ENCODE measurements around the gene SVEP1.

The SVEP1 gene

GRCh38 chr9:110336363-110336762, 243.2 kb downstream of the SVEP1 start:
- H3K9ac ChIP-seq (ENCODE audit: low read depth in 1 of 2, low read length in 2 of 2), result no peak overlapping the region
- no peak overlapping the region for H3K4me3 ChIP-seq (ENCODE audit: low read depth in 1 of 2, low read length in 2 of 2)
- no peaks in the 10 kb centered on the region for H3K27me3 ChIP-seq (ENCODE audit: control insufficient read depth in 1 of 2, insufficient read depth in 2 of 2, low read length in 2 of 2)
- H3K9me3 ChIP-seq (ENCODE audit: control insufficient read depth in 1 of 2, low read length in 2 of 2), result no peaks in the 10 kb centered on the region
- H3K36me3 ChIP-seq (ENCODE audit: control insufficient read depth in 1 of 2, insufficient read depth in 2 of 2, low read length in 2 of 2), result no peaks in the 10 kb centered on the region
- peaks cover 0 to 4% of the 10 kb centered on the region in 2 donors for H3K4me1 ChIP-seq (ENCODE audit: control insufficient read depth in 1 of 2, insufficient read depth in 2 of 2, low read length in 2 of 2)
- H3K27ac ChIP-seq (ENCODE audit: low read depth, low read length), result no peak overlapping the region

GRCh38 chr9:110334871-110335270, 244.7 kb downstream of the SVEP1 start:
- Histone ChIP-seq H3K4me3 (ENCODE audit: low read depth in 1 of 2, low read length in 2 of 2) (no peak overlapping the region), H3K9ac (ENCODE audit: low read depth in 1 of 2, low read length in 2 of 2) (no peak overlapping the region), H3K9me3 (ENCODE audit: control insufficient read depth in 1 of 2, low read length in 2 of 2) (no peaks in the 10 kb centered on the region), H3K27me3 (ENCODE audit: control insufficient read depth in 1 of 2, insufficient read depth in 2 of 2, low read length in 2 of 2) (no peaks in the 10 kb centered on the region), H3K36me3 (ENCODE audit: control insufficient read depth in 1 of 2, insufficient read depth in 2 of 2, low read length in 2 of 2) (no peaks in the 10 kb centered on the region), H3K27ac (ENCODE audit: low read depth, low read length) (no peak overlapping the region), H3K4me1 (ENCODE audit: control insufficient read depth in 1 of 2, insufficient read depth in 2 of 2, low read length in 2 of 2) (peaks cover 0 to 4% of the 10 kb centered on the region in 2 donors)

GRCh38 chr9:110334183-110334582, 245.4 kb downstream of the SVEP1 start:
- Histone ChIP-seq H3K27ac (ENCODE audit: low read depth, low read length) (no peak overlapping the region), H3K27me3 (ENCODE audit: control insufficient read depth in 1 of 2, insufficient read depth in 2 of 2, low read length in 2 of 2) (no peaks in the 10 kb centered on the region), H3K36me3 (ENCODE audit: control insufficient read depth in 1 of 2, insufficient read depth in 2 of 2, low read length in 2 of 2) (no peaks in the 10 kb centered on the region), H3K9me3 (ENCODE audit: control insufficient read depth in 1 of 2, low read length in 2 of 2) (no peaks in the 10 kb centered on the region), H3K4me3 (ENCODE audit: low read depth in 1 of 2, low read length in 2 of 2) (no peak overlapping the region), H3K9ac (ENCODE audit: low read depth in 1 of 2, low read length in 2 of 2) (no peak overlapping the region), H3K4me1 (ENCODE audit: control insufficient read depth in 1 of 2, insufficient read depth in 2 of 2, low read length in 2 of 2) (peaks cover 0 to 4% of the 10 kb centered on the region in 2 donors)

- no peaks in the 10 kb centered on the region for H3K27me3 ChIP-seq (ENCODE audit: control insufficient read depth in 1 of 2, insufficient read depth in 2 of 2, low read length in 2 of 2)
- H3K9me3 ChIP-seq (ENCODE audit: control insufficient read depth in 1 of 2, low read length in 2 of 2), result no peaks in the 10 kb centered on the region
- H3K4me1 ChIP-seq (ENCODE audit: control insufficient read depth in 1 of 2, insufficient read depth in 2 of 2, low read length in 2 of 2), result peaks cover 0 to 3% of the 10 kb centered on the region in 2 donors
- no peaks in the 10 kb centered on the region for H3K36me3 ChIP-seq (ENCODE audit: control insufficient read depth in 1 of 2, insufficient read depth in 2 of 2, low read length in 2 of 2)
- H3K27ac ChIP-seq (ENCODE audit: low read depth, low read length), result no peak overlapping the region
- H3K9ac ChIP-seq (ENCODE audit: low read depth in 1 of 2, low read length in 2 of 2), result no peak overlapping the region
- no peak overlapping the region for H3K4me3 ChIP-seq (ENCODE audit: low read depth in 1 of 2, low read length in 2 of 2)
These were observed 246.8 kb downstream of the SVEP1 start for GRCh38 chr9:110332766-110333165.

- Histone ChIP-seq H3K4me3 (ENCODE audit: low read depth in 1 of 2, low read length in 2 of 2) (no peak overlapping the region), H3K4me1 (ENCODE audit: control insufficient read depth in 1 of 2, insufficient read depth in 2 of 2, low read length in 2 of 2) (no peaks in the 10 kb centered on the region), H3K27me3 (ENCODE audit: control insufficient read depth in 1 of 2, insufficient read depth in 2 of 2, low read length in 2 of 2) (no peaks in the 10 kb centered on the region), H3K36me3 (ENCODE audit: control insufficient read depth in 1 of 2, insufficient read depth in 2 of 2, low read length in 2 of 2) (no peaks in the 10 kb centered on the region), H3K9ac (ENCODE audit: low read depth in 1 of 2, low read length in 2 of 2) (no peak overlapping the region), H3K27ac (ENCODE audit: low read depth, low read length) (no peak overlapping the region), H3K9me3 (ENCODE audit: control insufficient read depth in 1 of 2, low read length in 2 of 2) (no peaks in the 10 kb centered on the region)
These were observed 248.9 kb downstream of the SVEP1 start for GRCh38 chr9:110330484-110331105.

- no peak overlapping the region for H3K9ac ChIP-seq (ENCODE audit: low read depth in 1 of 2, low read length in 2 of 2)
- no peaks in the 10 kb centered on the region for H3K4me1 ChIP-seq (ENCODE audit: control insufficient read depth in 1 of 2, insufficient read depth in 2 of 2, low read length in 2 of 2)
- no peak overlapping the region for H3K4me3 ChIP-seq (ENCODE audit: low read depth in 1 of 2, low read length in 2 of 2)
These were observed 249.8 kb downstream of the SVEP1 start for GRCh38 chr9:110329639-110330230.

GRCh38 chr9:110328763-110329162, 250.8 kb downstream of the SVEP1 start:
- Histone ChIP-seq H3K27me3 (ENCODE audit: control insufficient read depth in 1 of 2, insufficient read depth in 2 of 2, low read length in 2 of 2) (no peaks in the 10 kb centered on the region), H3K9me3 (ENCODE audit: control insufficient read depth in 1 of 2, low read length in 2 of 2) (no peaks in the 10 kb centered on the region), H3K36me3 (ENCODE audit: control insufficient read depth in 1 of 2, insufficient read depth in 2 of 2, low read length in 2 of 2) (no peaks in the 10 kb centered on the region)

More at GRCh38 chr9:110329639-110330230, 249.8 kb downstream of the SVEP1 start:
- H3K9me3 ChIP-seq (ENCODE audit: control insufficient read depth in 1 of 2, low read length in 2 of 2), result no peaks in the 10 kb centered on the region
- H3K27ac ChIP-seq (ENCODE audit: low read depth, low read length), result no peak overlapping the region
- H3K27me3 ChIP-seq (ENCODE audit: control insufficient read depth in 1 of 2, insufficient read depth in 2 of 2, low read length in 2 of 2), result no peaks in the 10 kb centered on the region
- no peaks in the 10 kb centered on the region for H3K36me3 ChIP-seq (ENCODE audit: control insufficient read depth in 1 of 2, insufficient read depth in 2 of 2, low read length in 2 of 2)

GRCh38 chr9:110327716-110328115, 251.8 kb downstream of the SVEP1 start:
- H3K27ac ChIP-seq (ENCODE audit: low read depth, low read length), result no peak overlapping the region
- H3K36me3 ChIP-seq (ENCODE audit: control insufficient read depth in 1 of 2, insufficient read depth in 2 of 2, low read length in 2 of 2), result no peaks in the 10 kb centered on the region
- H3K9me3 ChIP-seq (ENCODE audit: control insufficient read depth in 1 of 2, low read length in 2 of 2), result no peaks in the 10 kb centered on the region
- H3K4me1 ChIP-seq (ENCODE audit: control insufficient read depth in 1 of 2, insufficient read depth in 2 of 2, low read length in 2 of 2), result no peaks in the 10 kb centered on the region
- H3K4me3 ChIP-seq (ENCODE audit: low read depth in 1 of 2, low read length in 2 of 2), result no peak overlapping the region
- H3K9ac ChIP-seq (ENCODE audit: low read depth in 1 of 2, low read length in 2 of 2), result no peak overlapping the region
- no peaks in the 10 kb centered on the region for H3K27me3 ChIP-seq (ENCODE audit: control insufficient read depth in 1 of 2, insufficient read depth in 2 of 2, low read length in 2 of 2)

More at GRCh38 chr9:110328763-110329162, 250.8 kb downstream of the SVEP1 start:
- Histone ChIP-seq H3K4me1 (ENCODE audit: control insufficient read depth in 1 of 2, insufficient read depth in 2 of 2, low read length in 2 of 2) (no peaks in the 10 kb centered on the region), H3K9ac (ENCODE audit: low read depth in 1 of 2, low read length in 2 of 2) (no peak overlapping the region), H3K27ac (ENCODE audit: low read depth, low read length) (no peak overlapping the region), H3K4me3 (ENCODE audit: low read depth in 1 of 2, low read length in 2 of 2) (no peak overlapping the region)

- H3K27me3 ChIP-seq (ENCODE audit: control insufficient read depth in 1 of 2, insufficient read depth in 2 of 2, low read length in 2 of 2), result no peaks in the 10 kb centered on the region
- no peaks in the 10 kb centered on the region for H3K4me1 ChIP-seq (ENCODE audit: control insufficient read depth in 1 of 2, insufficient read depth in 2 of 2, low read length in 2 of 2)
- H3K36me3 ChIP-seq (ENCODE audit: control insufficient read depth in 1 of 2, insufficient read depth in 2 of 2, low read length in 2 of 2), result no peaks in the 10 kb centered on the region
- no peak overlapping the region for H3K27ac ChIP-seq (ENCODE audit: low read depth, low read length)
- no peak overlapping the region for H3K4me3 ChIP-seq (ENCODE audit: low read depth in 1 of 2, low read length in 2 of 2)
- no peaks in the 10 kb centered on the region for H3K9me3 ChIP-seq (ENCODE audit: control insufficient read depth in 1 of 2, low read length in 2 of 2)
- H3K9ac ChIP-seq (ENCODE audit: low read depth in 1 of 2, low read length in 2 of 2), result no peak overlapping the region
These were observed 255.7 kb downstream of the SVEP1 start for GRCh38 chr9:110323818-110324217.

- Histone ChIP-seq H3K9me3 (ENCODE audit: control insufficient read depth in 1 of 2, low read length in 2 of 2) (no peaks in the 10 kb centered on the region), H3K27ac (ENCODE audit: low read depth, low read length) (no peak overlapping the region), H3K9ac (ENCODE audit: low read depth in 1 of 2, low read length in 2 of 2) (no peak overlapping the region), H3K27me3 (ENCODE audit: control insufficient read depth in 1 of 2, insufficient read depth in 2 of 2, low read length in 2 of 2) (no peaks in the 10 kb centered on the region), H3K36me3 (ENCODE audit: control insufficient read depth in 1 of 2, insufficient read depth in 2 of 2, low read length in 2 of 2) (no peaks in the 10 kb centered on the region), H3K4me1 (ENCODE audit: control insufficient read depth in 1 of 2, insufficient read depth in 2 of 2, low read length in 2 of 2) (peaks cover 0 to 10% of the 10 kb centered on the region in 2 donors), H3K4me3 (ENCODE audit: low read depth in 1 of 2, low read length in 2 of 2) (no peak overlapping the region)
These were observed 258.7 kb downstream of the SVEP1 start for GRCh38 chr9:110320651-110321445.
